ENCODE measurements around the gene ARID5B. TPM values are rescaled to one million over a fixed set of nuclear protein-coding genes. Genes with fewer than 3 reads are reported as not detected.

The ARID5B gene
- total and polyA plus RNA-seq, 2 experiments from 2014 or later = 53.2 to 55.0 TPM

DNA sequence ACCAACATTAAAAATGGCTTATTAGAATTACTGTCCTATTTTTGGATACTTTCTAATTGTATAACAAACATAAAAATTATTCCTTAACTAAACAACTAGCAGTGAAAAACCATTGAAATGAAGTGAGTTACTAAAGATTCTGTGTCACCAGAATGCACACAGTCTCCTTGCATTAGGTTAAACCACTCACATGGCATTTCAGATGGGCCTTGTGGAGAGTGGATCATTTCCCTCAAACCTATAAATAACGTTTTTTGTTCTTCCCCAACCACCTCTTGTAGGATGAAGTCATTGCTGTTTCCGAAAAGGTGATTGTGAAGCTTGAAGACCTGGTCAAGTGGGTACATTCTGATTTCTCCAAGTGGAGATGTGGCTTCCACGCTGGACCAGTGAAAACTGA is 38.4 kb downstream of the ARID5B start:
- 97% methylated on average over 3 of the region's 3 CpGs for WGBS (ENCODE audit: low lambda C conversion rate, missing lambda C conversion rate)
- Histone ChIP-seq H3K79me2 (peaks cover 65% of the 10 kb centered on the region), H3K9me2 (replicated peaks; ENCODE audit: insufficient read depth) (no peaks in the 10 kb centered on the region), H3K4me1 (ENCODE audit: insufficient read depth) (peaks cover 63% of the 10 kb centered on the region), H3K4me2 (peak overlapping the region; percentile 57), H3K9me3 (ENCODE audit: low read depth) (no peaks in the 10 kb centered on the region), H2AFZ (no peak overlapping the region), H3K36me3 (replicated peaks; ENCODE audit: insufficient read depth, low read depth) (no peaks in the 10 kb centered on the region), H3K27ac (peak overlapping the region; percentile 86), H3K27me3 (no peaks in the 10 kb centered on the region), H3K4me3 (no peak overlapping the region), H4K20me1 (ENCODE audit: insufficient read depth, poor library complexity, severe bottlenecking) (no peaks in the 10 kb centered on the region)
- TF ChIP-seq, protein P1, sequence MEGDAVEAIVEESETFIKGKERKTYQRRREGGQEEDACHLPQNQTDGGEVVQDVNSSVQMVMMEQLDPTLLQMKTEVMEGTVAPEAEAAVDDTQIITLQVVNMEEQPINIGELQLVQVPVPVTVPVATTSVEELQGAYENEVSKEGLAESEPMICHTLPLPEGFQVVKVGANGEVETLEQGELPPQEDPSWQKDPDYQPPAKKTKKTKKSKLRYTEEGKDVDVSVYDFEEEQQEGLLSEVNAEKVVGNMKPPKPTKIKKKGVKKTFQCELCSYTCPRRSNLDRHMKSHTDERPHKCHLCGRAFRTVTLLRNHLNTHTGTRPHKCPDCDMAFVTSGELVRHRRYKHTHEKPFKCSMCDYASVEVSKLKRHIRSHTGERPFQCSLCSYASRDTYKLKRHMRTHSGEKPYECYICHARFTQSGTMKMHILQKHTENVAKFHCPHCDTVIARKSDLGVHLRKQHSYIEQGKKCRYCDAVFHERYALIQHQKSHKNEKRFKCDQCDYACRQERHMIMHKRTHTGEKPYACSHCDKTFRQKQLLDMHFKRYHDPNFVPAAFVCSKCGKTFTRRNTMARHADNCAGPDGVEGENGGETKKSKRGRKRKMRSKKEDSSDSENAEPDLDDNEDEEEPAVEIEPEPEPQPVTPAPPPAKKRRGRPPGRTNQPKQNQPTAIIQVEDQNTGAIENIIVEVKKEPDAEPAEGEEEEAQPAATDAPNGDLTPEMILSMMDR (IDR thresholded peaks at IDR 0.05; ENCODE audit: poor library complexity) = no peak
- TF ChIP-seq EZH2 (IDR thresholded peaks at IDR 0.05; ENCODE audit: borderline replicate concordance) = no peak
- TF ChIP-seq EZH2phosphoT487 (IDR thresholded peaks at IDR 0.05; ENCODE audit: low read depth, severe bottlenecking, unreplicated experiment) = no peak
- DNase-seq (ENCODE audit: low spot score) = no peak

DNA sequence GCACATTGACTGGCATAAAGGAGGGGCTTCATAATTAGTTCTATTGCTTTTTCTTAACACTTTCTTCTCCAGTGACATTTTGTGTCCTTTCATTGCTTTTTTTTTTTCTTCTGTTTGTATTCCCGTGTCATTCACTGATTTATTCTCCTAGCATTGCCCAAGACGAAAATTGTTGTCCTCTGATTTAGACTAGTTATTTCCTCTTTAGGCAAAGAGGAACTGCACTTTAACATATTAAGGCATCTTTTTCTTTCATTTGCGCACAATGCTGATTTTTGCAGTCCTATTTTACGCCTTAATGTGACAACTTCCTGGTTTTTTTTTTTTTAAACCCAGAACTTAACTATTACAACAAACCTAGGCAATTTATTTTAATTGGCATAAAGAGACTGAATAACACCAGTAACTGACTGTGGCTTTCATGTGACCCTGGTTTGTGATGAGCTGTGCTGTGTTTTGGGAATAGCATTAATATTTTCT is 39.7 kb downstream of the ARID5B start:
- Histone ChIP-seq H3K27ac (peak overlapping the region; percentile 3), H4K20me1 (ENCODE audit: insufficient read depth, poor library complexity, severe bottlenecking) (no peaks in the 10 kb centered on the region), H3K4me3 (no peak overlapping the region), H2AFZ (no peak overlapping the region), H3K36me3 (replicated peaks; ENCODE audit: insufficient read depth, low read depth) (no peaks in the 10 kb centered on the region), H3K9me2 (replicated peaks; ENCODE audit: insufficient read depth) (no peaks in the 10 kb centered on the region), H3K4me2 (no peak overlapping the region), H3K9me3 (ENCODE audit: low read depth) (no peaks in the 10 kb centered on the region), H3K4me1 (ENCODE audit: insufficient read depth) (peaks cover 60% of the 10 kb centered on the region), H3K27me3 (no peaks in the 10 kb centered on the region), H3K79me2 (peaks cover 61% of the 10 kb centered on the region)
- 86% methylated on average over 4 of the region's 4 CpGs for WGBS (ENCODE audit: low lambda C conversion rate, missing lambda C conversion rate)
- TF ChIP-seq EZH2 (IDR thresholded peaks at IDR 0.05; ENCODE audit: borderline replicate concordance) (no peak), EZH2phosphoT487 (IDR thresholded peaks at IDR 0.05; ENCODE audit: low read depth, severe bottlenecking, unreplicated experiment) (no peak)
- TF ChIP-seq, protein P1 (IDR thresholded peaks at IDR 0.05; ENCODE audit: poor library complexity) = no peak
- no peak for DNase-seq (ENCODE audit: low spot score)

DNA sequence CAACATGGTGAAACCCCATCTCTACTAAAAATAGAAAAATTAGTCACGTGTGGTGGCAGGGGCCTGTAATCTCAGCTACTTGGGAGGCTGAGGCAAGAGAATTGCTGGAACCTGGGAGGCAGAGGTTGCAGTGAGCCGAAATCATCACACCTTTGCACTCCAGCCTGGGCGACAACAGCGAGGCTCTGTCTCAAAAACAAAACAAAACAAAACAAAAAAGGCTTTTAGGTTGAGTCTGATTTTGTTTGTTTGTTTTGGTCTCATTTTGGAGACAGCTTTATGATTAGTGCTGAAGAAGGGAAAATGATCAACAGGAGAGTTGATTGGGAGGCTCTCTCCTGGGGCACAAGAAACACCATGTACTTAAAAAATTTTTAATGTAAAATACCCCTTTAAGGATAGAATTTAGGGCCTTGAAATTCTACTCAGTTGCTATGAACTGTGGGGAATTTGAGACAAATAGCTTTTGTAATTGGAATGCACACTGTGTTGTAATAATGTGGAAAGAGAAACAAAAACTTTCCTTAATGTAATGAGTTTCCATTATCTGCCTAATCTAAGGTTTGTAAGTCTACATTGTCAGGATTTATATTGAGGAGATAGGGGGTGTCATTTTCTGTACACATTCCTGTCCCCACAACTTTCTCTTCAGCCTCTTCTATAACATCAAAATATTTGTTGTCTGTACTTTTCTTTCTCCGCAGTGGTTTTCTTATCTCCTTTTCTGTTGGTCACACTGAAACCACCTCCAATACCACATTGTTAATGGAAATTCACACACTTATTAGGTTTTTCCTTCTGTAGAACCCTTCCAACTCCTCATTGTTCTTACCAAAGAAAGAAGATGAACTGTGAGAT is 41.3 kb downstream of the ARID5B start:
- H3K9me2 ChIP-seq (replicated peaks; ENCODE audit: insufficient read depth) = no peaks in the 10 kb centered on the region
- TF ChIP-seq, protein P1 (IDR thresholded peaks at IDR 0.05; ENCODE audit: poor library complexity) = no peak
- TF ChIP-seq EZH2phosphoT487 (IDR thresholded peaks at IDR 0.05; ENCODE audit: low read depth, severe bottlenecking, unreplicated experiment) (no peak), EZH2 (IDR thresholded peaks at IDR 0.05; ENCODE audit: borderline replicate concordance) (no peak)
- H4K20me1 ChIP-seq (ENCODE audit: insufficient read depth, poor library complexity, severe bottlenecking) = no peaks in the 10 kb centered on the region
- peak overlapping the region; percentile 3 for H2AFZ ChIP-seq
- H3K4me1 ChIP-seq (ENCODE audit: insufficient read depth) = peaks cover 44% of the 10 kb centered on the region
- no peaks in the 10 kb centered on the region for H3K27me3 ChIP-seq
- no peak overlapping the region for H3K4me3 ChIP-seq
- WGBS (ENCODE audit: low lambda C conversion rate, missing lambda C conversion rate) = 84% methylated on average over 5 of the region's 5 CpGs
- peaks cover 65% of the 10 kb centered on the region for H3K79me2 ChIP-seq
- DNase-seq (ENCODE audit: low spot score) = no peak
- H3K27ac ChIP-seq = peak overlapping the region; percentile 87
- peak overlapping the region; percentile 55 for H3K4me2 ChIP-seq
- no peaks in the 10 kb centered on the region for H3K36me3 ChIP-seq (replicated peaks; ENCODE audit: insufficient read depth, low read depth)
- no peaks in the 10 kb centered on the region for H3K9me3 ChIP-seq (ENCODE audit: low read depth)
